PC-9 (cell line): ENCODE results near the gene NCK2.

ENCODE experiments used
- CTCF ChIP-seq: fragments of 200-600 bp; sonication (generic); conservative IDR thresholded peaks from 2 replicates; pipeline ENCODE4 v1.6.1; 2017; ENCODE audit warnings: mixed run types, antibody characterized with exemption, mild to moderate bottlenecking, moderate library complexity
- EZH2 ChIP-seq: fragments of 200-600 bp; sonication (generic); IDR thresholded peaks from 2 replicates; pipeline ENCODE4 v1.8.0; 2017; ENCODE audit warnings: antibody characterized with exemption, low read depth

GRCh38 chr2:105764059-105764458 lies 19.3 kb downstream of the NCK2 start:
- TF ChIP-seq CTCF (no peak), EZH2 (no peak)
